ENCODE data around the gene CATSPERE.

GRCh38 chr1:244680667-244681066, 219.6 kb downstream of the CATSPERE start:
- TF ChIP-seq CTCF (IDR thresholded peaks at IDR 0.05; ENCODE audit: extremely low read depth in 1 of 2, insufficient read depth in 1 of 2, low read depth in 1 of 2, low read length in 2 of 2): no peak
- TF ChIP-seq EZH2 (IDR thresholded peaks at IDR 0.05; ENCODE audit: borderline replicate concordance, low read depth, low read length, severe bottlenecking): no peak
- TF ChIP-seq POLR2AphosphoS5 (IDR thresholded peaks at IDR 0.05; ENCODE audit: insufficient read depth, low read depth, low read length): no peak

All from endothelial cell of umbilical vein (primary cell).